ENCODE data around the gene LAMB4.
A peak's percentile ranks its signal among the peaks of the same experiment; 100 is the strongest.

Gene LAMB4

DNA sequence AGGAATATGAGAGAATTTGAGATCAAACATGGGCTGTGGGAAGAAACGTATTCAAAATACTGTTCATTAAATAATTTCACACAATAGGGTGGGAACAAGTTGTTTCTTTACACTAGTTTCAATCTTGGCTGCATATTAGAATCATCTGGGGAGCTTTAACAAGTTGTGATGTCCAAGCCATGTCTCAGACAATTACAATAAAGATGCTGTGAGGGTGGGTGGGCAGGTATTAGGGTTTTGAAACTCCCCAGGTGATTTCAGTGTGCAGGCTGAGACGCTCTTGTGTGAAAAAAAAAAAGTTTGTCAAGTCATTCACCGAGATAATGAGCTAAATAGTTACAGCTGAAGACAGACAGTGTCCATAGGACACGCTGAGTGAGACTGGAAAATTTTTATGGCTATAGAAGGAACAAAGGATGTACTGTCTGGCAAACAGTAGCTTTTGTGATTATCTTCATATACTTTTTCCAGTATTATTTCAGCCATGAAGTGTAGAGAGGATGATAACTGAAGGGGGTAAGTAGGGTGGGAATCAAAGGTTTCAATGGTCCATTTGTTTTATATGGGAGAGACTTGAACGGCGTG is 12.6 kb upstream of the LAMB4 start:
- DNase-seq: no peak

DNA sequence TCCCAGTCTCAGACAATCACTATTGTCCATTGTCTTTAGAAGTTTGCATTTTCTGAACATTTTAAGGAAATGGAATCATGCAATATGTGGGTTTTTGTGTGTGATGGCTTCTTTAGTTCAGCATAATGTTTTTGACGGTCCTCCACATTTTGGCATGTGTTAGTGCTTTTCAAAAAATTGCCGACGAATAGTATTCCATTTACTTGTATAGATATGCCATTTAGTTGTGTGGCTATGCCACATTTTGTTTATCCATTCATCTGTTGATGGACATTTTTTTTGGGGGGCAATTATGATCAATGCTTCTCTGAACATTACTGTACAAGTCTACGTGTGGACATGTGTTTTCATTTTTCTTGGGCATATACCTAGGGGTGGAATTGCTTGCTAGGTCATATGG is 12.0 kb upstream of the LAMB4 start:
- DNase-seq: no peak

DNA sequence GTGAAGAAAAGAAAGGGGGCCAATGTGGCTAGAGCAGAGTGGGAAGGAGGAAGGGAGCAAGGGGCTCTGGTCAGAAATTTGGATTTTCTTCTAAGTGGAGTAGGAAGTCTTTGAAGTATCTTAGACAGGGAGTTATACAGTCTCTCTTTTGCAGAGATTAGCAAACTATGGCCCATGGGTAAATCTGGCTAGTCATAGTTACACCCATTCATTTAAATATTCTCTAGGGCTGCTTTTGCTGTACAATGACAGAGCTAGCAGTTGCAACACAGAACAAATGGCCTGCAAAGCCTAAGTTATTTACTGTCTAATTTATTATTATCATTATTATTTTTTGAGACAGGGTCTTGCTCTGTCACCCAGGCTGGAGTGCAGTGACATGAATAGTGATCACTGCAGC is 10.5 kb upstream of the LAMB4 start:
- DNase-seq: no peak

GRCh38 chr7:108138911-108139310 is 8.8 kb upstream of the LAMB4 start:
- no peak for DNase-seq

GRCh38 chr7:108137993-108138392 is 7.8 kb upstream of the LAMB4 start:
- no peak for DNase-seq

DNA sequence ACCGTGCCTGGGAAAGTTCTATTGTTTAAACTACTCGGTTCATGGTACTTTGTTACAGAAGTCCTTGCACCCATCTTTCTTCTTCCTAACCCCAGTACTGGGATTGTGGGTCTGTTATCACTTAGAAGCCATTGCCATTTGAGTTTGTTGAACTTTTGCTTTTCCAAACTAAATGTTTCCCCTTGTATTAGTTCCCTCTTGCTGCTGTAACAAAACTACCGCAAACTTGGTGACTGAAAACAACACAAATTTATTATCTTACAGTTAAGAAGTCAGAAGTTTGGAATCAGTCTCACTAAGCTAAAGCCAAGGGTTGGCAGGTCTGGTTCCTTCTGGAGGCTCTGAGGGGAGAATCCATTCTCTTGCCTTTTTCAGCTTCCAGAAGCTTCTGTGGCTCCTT is 6.9 kb upstream of the LAMB4 start:
- no peak for DNase-seq

DNA sequence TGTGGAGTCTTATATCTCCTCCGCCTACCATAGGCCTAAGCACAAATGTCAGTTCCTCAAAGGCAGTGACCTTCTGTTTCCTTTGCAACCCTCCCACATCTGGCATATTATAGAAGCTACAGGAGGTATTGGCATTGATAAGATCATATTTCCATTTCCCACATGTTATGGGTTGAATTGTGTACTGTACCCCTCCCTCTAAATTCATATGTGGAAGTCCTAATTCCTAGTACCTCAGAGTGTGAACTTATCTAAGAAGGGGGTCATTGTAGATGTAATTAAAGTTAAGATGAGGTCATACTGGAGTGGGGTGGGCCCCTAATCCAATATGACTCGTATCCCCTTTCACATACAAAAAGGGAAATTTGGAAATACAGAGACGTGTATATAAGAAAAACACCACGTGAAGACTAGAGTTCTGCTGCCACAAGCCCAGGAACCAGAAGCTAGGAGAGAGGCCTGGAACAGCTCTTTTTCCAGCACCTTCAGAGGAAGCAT is 6.1 kb upstream of the LAMB4 start:
- DNase-seq: no peak

DNA sequence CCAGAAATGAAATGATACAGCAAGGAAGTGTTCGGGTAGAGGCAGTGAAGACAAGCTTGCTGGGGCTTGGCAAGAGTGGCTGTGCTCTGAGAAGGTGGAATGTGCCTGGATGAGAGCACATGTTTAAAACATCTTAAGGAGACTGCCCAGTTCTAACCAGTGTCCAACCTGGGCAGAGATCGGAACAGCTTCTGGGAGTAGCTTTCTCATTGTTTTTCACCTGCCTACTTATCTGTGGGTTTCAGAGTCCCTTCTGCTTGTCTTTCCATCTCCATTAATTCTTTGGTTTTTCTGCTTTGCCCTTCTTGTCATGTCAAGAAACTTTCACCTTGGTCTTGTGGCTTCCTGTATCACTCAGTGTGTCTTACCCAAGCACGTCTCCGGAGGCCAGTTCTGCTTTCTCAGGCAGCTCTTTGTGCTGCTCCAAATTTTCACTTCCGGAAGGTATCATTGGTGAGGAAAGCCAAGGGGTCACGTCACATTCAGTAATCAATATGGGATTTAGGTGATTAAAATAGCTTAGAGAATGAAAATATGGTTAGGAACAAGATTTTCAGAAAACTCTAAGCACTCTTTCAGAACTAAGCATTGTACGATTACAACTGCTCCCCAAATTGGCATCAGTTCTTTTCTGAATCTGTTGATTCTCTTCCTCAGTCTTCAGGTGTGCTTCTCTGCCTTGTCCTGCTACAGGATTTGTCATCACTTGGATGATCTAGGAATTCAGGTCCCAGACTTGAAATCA is 5.5 kb upstream of the LAMB4 start:
- DNase-seq: peak in 1 of 2 donors; percentile 37

DNA sequence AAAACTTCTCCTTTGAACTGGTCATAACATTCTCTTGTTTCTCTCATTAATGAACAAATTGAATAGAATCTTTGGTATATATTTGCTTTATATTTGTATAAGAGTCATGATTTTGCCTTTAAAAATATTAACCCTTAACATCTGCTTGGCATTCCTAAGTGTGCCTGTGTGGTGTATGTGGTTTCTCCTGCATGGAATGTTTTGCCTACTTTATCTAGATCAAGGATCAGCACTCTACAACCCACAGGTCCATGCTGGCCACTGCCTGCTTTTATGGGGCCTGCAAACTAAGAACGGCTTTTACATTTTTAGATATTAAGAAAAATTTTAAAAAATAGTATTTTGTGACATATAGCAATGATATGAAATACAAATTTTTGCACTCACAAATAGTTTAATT is 4.3 kb upstream of the LAMB4 start:
- no peak for DNase-seq

- DNase-seq: no peak
Observed at GRCh38 chr7:108132551-108133265, 2.5 kb upstream of the LAMB4 start.

- no peak for DNase-seq
Observed at GRCh38 chr7:108129018-108129965, 869 bp downstream of the LAMB4 start.

GRCh38 chr7:108128514-108128913 is 1.6 kb downstream of the LAMB4 start:
- DNase-seq: no peak

DNA sequence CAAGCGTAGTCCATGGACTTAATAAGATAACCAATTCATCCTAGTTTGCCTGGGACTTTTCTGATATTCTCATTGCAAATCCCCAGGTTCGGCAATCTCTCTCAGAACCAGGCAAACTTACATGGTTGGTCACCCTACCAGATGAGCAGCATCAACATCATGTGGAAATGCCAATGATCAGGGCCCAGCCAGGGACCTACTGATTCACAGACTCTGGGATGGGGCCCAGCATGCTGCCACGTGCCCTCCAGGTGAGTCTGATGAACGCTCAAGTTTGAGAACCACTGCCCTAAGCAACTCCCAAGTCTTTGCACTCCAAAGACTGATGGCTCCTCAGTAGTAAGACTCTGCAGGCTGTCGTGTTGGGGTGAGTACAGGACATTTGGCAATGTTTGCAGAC is 2.7 kb downstream of the LAMB4 start:
- no peak for DNase-seq

DNA sequence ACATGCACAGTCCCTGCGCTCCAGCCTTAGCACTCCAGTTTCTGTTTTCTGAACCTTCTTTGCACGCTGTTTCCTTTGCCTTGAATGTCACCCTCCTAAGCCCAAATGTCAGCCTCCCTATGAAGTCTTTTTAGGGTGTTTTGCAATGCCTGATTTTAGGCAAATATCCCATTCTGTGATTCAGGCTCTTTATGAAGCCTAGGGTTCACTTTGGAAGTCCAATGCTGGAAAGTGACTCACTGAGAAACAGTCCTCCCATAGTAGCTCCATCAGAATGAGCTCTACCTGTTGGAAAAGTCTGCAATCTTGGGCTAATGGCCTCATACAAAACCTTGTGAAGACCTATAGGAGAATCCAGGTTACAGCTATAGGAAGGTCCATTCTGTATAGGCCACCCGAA is 5.3 kb downstream of the LAMB4 start:
- DNase-seq: no peak

DNA sequence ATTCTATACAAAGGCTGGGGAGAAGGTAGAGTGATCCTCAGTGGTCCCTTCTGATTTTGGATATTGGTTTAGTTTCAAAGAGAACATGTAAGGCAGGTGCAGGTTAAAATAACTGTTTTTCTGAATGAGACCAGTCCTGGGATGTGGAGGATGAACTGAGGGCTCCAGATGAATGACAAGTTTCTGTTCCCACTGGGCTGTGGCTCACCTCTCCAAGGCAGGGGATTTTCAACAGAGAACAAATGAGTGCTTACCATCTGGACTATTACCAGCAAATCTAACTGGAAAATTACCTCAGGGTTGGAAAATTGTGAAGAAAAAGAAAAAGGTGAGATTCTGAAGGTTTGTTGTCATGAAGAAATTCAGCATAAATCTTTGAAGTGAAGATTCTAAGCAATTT is 8.0 kb downstream of the LAMB4 start:
- no peak for DNase-seq

GRCh38 chr7:108120933-108121332 is 9.2 kb downstream of the LAMB4 start:
- no peak for DNase-seq

- DNase-seq: no peak
Observed at GRCh38 chr7:108120196-108120595, 10.0 kb downstream of the LAMB4 start.

GRCh38 chr7:108118959-108119358 is 11.2 kb downstream of the LAMB4 start:
- no peak for DNase-seq

DNA sequence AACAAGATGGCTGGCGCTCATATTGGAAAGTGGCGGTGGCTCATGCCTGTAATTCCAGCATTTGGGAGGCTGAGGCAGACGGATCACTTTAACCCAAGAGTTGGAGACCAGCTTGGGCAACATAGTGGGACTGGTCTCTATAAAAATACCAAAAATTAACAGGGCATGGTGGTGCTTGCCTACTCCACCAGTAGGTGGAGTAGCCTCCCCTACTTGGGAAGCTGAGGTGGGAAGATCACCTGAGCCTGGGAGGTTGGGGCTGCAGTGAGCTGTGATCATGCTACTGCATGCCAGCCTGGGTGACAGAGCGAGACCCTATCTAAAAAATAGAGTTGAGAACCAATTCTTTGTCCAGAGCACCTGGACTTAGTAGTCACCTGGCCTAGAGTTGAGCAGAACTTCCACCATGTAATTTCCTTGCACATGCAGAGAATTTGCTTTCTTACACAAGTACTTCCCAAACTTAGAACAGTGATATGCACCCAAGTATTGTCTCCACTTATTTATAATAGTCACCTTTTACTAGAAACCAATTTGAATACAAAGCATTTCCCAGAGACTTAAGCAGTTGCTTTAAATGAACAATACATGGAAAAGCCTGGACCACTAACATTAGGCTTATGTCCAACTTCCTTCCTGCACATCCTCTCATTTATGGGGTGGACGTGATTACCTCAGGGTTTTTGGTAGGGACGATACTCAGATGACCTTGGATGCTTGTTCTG is 15.9 kb downstream of the LAMB4 start:
- peak in 1 of 2 donors; percentile 5 for DNase-seq

- no peak for DNase-seq
Observed at GRCh38 chr7:108112683-108113082, 17.5 kb downstream of the LAMB4 start.

GRCh38 chr7:108109221-108109908 is 20.8 kb downstream of the LAMB4 start:
- DNase-seq: no peak

GRCh38 chr7:108108131-108108530 is 22.0 kb downstream of the LAMB4 start:
- no peak for DNase-seq

All from stimulated activated CD4-positive, alpha-beta T cell treated with anti-CD3 and anti-CD28 coated beads, Interleukin-2, amount 100 ng/mL, for 24 hours (primary cell).